Erythroblast (primary cell): ENCODE results near the gene CLSTN2.

Experiments
- GATA1 ChIP-seq: IDR thresholded peaks from 2 replicates; pipeline ENCODE4 v1.6.1; 2011; ENCODE audit warnings: low read depth, mild to moderate bottlenecking, control low read depth, low read length, moderate library complexity
- POLR2A ChIP-seq: IDR thresholded peaks from 2 replicates; pipeline ENCODE4 v1.6.1; 2011; ENCODE audit warnings: mild to moderate bottlenecking, low read length

GRCh38 chr3:140394488-140395133 is 459.6 kb downstream of the CLSTN2 start:
- no peak for TF ChIP-seq POLR2A
- TF ChIP-seq GATA1: no peak
